Left lung (tissue), 10 donors: ENCODE data around the gene PRMT5. TPM values are rescaled to one million over a fixed set of nuclear protein-coding genes. Genes with fewer than 3 reads are reported as not detected.

Experiments
- ATAC-seq: fragments of 200-7000 bp; cut with Tn5 transposase; one replicate; pipeline ENCODE4 v1.9.1; 2020; ENCODE audit warnings: moderate library complexity
- DNase-seq, 4 donors: peaks; one replicate each; pipeline ENCODE4 v3.0.0-alpha.2; 2013 to 2020
- H3K27ac ChIP-seq, 2 donors: fragments of 200-600 bp; sonication (generic) in 1 of 2; one replicate each; pipeline versions ENCODE4 v1.5.0 to v1.8.0; 2020 to 2021
- H3K27me3 ChIP-seq, 2 donors: fragments of 200-600 bp; sonication (generic) in 1 of 2; one replicate each; pipeline versions ENCODE4 v1.5.0 to v1.8.0; 2020 to 2021
- H3K36me3 ChIP-seq, 2 donors: fragments of 200-600 bp; sonication (generic) in 1 of 2; one replicate each; pipeline versions ENCODE4 v1.5.0 to v1.8.0; 2020 to 2021
- H3K4me1 ChIP-seq, 2 donors: fragments of 200-600 bp; one replicate each; pipeline ENCODE4 v1.8.0; 2021
- H3K4me3 ChIP-seq, 2 donors: fragments of 200-600 bp; sonication (generic) in 1 of 2; one replicate each; pipeline versions ENCODE4 v1.5.0 to v1.8.0; 2020 to 2021; ENCODE audit warnings: mild to moderate bottlenecking in 1 of 2
- H3K9me3 ChIP-seq, 2 donors: fragments of 200-600 bp; sonication (generic) in 1 of 2; one replicate each; pipeline versions ENCODE4 v1.5.0 to v1.8.0; 2020 to 2021
- intact Hi-C, 2 donors: fragments of 100-400 bp; cut with DNase I; formaldehyde crosslinking; loops; one replicate each; pipeline versions ENCODE4 v1.11.2 to v1.14.2; 2022
- polyA plus RNA-seq, 6 donors: library from polyadenylated mRNA; unstranded; fragments of 120-200 nt; gene quantifications; one replicate each; pipeline ENCODE4 v1.2.1, GENCODE V29; 2013; ENCODE audit not compliant: insufficient read length in 6 of 6
- total RNA-seq, 2 donors: library from RNA; stranded (reverse); fragmentation: NEBNext Ultra II Directional; extraction: Animal tissue kit (Norgen Biotek cat#: 25700); gene quantifications; one replicate each; pipeline ENCODE4 v1.2.1, GENCODE V29; 2021
- TF ChIP-seq, protein P1 (sequence below), 2 donors: fragments of 200-600 bp; sonication (generic) in 1 of 2; IDR thresholded peaks; one replicate each; pipeline versions ENCODE4 v1.5.0 to v1.8.0; 2021; ENCODE audit warnings: antibody characterized with exemption in 2 of 2
- donor health status: DM: no; HTN: yes; CAD: no.
- donor health status: DM: no; HTN: no; CAD: no.

PRMT5 gene
- total and polyA plus RNA-seq, 8 donors: 48.7 to 143 (median 129) TPM

- Histone ChIP-seq H3K27ac (peak overlapping the region; percentile 83 to 85), H3K36me3 (peaks cover 0 to 17% of the 10 kb centered on the region in 2 donors), H3K27me3 (no peaks in the 10 kb centered on the region), H3K4me1 (peaks cover 6 to 37% of the 10 kb centered on the region in 2 donors), H3K4me3 (peak overlapping the region; percentile 27 to 76), H3K9me3 (no peaks in the 10 kb centered on the region)
- TF ChIP-seq, protein P1, sequence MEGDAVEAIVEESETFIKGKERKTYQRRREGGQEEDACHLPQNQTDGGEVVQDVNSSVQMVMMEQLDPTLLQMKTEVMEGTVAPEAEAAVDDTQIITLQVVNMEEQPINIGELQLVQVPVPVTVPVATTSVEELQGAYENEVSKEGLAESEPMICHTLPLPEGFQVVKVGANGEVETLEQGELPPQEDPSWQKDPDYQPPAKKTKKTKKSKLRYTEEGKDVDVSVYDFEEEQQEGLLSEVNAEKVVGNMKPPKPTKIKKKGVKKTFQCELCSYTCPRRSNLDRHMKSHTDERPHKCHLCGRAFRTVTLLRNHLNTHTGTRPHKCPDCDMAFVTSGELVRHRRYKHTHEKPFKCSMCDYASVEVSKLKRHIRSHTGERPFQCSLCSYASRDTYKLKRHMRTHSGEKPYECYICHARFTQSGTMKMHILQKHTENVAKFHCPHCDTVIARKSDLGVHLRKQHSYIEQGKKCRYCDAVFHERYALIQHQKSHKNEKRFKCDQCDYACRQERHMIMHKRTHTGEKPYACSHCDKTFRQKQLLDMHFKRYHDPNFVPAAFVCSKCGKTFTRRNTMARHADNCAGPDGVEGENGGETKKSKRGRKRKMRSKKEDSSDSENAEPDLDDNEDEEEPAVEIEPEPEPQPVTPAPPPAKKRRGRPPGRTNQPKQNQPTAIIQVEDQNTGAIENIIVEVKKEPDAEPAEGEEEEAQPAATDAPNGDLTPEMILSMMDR (IDR thresholded peaks at IDR 0.05): no peak
- intact Hi-C loops: no loop called here
- ATAC-seq (peak; percentile 4), DNase-seq (no peak)
These were observed 787 bp upstream of the PRMT5 start for GRCh38 chr14:22929961-22930364.

DNA sequence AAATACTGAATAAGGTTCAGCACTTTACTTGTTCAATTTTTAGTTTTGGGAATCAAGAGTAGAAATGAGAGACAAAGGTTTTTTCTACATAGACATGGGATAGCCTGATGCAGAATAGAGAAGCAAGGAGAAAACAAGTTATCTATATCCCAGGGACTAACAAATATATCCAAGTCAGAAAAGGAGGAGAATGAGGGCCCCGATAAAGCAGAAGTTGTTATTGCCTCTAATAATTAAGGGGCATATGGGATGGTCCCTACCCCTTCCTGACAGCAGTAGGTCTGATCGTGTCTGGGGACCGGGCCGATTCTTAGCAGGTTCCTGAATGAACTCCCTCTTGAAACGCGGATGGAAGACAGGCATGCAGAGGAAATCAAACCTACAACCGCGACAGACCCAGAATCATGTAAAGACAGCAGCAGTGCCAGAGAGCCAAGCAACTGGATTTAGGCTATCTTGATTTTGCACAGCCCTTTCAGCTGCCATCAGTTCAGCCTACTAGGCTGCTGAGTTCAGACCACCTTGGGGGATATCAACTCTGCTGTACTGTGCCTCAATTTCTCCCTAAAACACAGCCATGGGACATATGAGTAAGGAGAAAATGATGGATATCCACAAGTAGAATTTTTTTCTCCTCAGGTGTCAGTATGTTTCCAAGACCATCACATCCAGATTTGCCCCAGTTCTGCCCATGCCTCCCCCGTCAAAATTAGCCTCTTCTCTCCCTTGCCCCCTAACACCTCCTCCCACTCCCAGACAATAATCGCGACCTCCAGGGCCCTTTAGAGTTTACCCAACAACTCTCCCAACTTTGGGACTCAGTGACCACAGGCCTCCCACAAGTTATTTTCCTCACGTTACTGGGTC lies 706 bp downstream of the PRMT5 start:
- TF ChIP-seq, protein P1 (IDR thresholded peaks at IDR 0.05): no peak
- no peak for ATAC-seq

GRCh38 chr14:22926316-22926715 lies 2.9 kb downstream of the PRMT5 start:
- Histone ChIP-seq H3K27ac (no peak overlapping the region), H3K36me3 (peaks cover 0 to 50% of the 10 kb centered on the region in 2 donors), H3K4me3 (no peak overlapping the region), H3K9me3 (no peaks in the 10 kb centered on the region), H3K4me1 (peaks cover 6 to 37% of the 10 kb centered on the region in 2 donors), H3K27me3 (no peaks in the 10 kb centered on the region)
- no peak for DNase-seq
- ATAC-seq: no peak
- intact Hi-C loops: no loop called here
- TF ChIP-seq, protein P1 (IDR thresholded peaks at IDR 0.05): no peak

More for the DNA sequence above, 706 bp downstream of the PRMT5 start:
- intact Hi-C loops: no loop called here
- Histone ChIP-seq H3K36me3 (peaks cover 0 to 32% of the 10 kb centered on the region in 2 donors), H3K4me3 (peak overlapping the region; percentile 76 to 87), H3K9me3 (no peaks in the 10 kb centered on the region), H3K27ac (peak overlapping the region; percentile 65 to 85), H3K27me3 (no peaks in the 10 kb centered on the region), H3K4me1 (peaks cover 6 to 37% of the 10 kb centered on the region in 2 donors)
- DNase-seq: no peak

GRCh38 chr14:22925513-22925912 lies 3.7 kb downstream of the PRMT5 start:
- Histone ChIP-seq H3K36me3 (peaks cover 0 to 58% of the 10 kb centered on the region in 2 donors), H3K27ac (no peak overlapping the region), H3K27me3 (no peaks in the 10 kb centered on the region), H3K4me3 (no peak overlapping the region), H3K9me3 (no peaks in the 10 kb centered on the region), H3K4me1 (peaks cover 6 to 36% of the 10 kb centered on the region in 2 donors)
- no peak for ATAC-seq
- intact Hi-C loops: no loop called here
- no peak for DNase-seq
- TF ChIP-seq, protein P1 (IDR thresholded peaks at IDR 0.05): no peak

- TF ChIP-seq, protein P1 (IDR thresholded peaks at IDR 0.05): no peak
- DNase-seq: no peak
- Histone ChIP-seq H3K36me3 (peaks cover 0 to 65% of the 10 kb centered on the region in 2 donors), H3K27me3 (no peaks in the 10 kb centered on the region), H3K4me3 (no peak overlapping the region), H3K27ac (no peak overlapping the region), H3K4me1 (peaks cover 6 to 36% of the 10 kb centered on the region in 2 donors), H3K9me3 (no peaks in the 10 kb centered on the region)
- no peak for ATAC-seq
- intact Hi-C loops: no loop called here
These were observed 5.4 kb downstream of the PRMT5 start for GRCh38 chr14:22923746-22924145.
